ENCODE results near the gene OR1D2. TPM values are rescaled to one million over a fixed set of nuclear protein-coding genes. Genes with fewer than 3 reads are reported as not detected.

The OR1D2 gene
- polyA plus RNA-seq, 1 donor (not counting 4 experiments of a cell fraction or from before 2014, with no cell fraction given) = not detected

DNA sequence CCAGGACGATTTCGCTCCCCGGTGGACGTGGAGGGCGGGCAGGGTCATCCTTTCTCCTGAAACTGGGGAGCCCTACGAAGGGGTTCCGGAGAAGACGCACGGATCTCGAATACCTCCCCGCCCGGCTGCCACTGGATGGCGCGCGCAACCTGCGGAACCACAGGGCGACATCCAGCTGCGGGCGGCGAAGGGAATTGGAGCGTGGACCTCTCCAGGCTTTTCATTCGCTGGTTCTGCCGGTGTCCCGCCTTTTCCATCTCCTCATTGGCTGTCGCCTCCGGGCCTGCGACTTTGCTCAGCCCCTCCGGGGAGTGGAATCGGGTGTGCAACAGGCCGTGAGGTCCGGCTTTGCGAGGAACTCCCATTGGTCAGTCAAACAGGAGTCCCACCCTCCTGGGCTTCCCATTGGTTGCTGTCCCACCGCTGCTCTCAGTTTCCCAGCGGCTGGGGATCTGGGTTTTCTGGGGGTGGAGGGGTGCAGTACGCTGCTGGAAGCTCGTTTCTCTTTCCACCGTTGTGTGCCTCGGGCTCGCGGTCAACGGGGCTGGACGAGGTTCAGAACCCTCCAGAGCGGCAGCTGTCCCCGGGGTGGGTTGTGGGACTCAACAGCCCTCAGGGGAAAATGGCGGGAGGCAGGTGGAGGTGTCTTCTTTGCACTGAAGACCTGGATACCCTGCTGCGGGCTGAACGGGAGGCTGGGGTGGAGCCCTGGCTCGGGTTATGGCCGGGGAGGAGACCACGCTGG, 55.3 kb downstream of the OR1D2 start:
- FAIRE-seq (peak; percentile 56), DNase-seq (ENCODE audit: low read depth, low spot score) (peak; percentile 92)
- Histone ChIP-seq H3K9me1 (ENCODE audit: control insufficient read depth, extremely low read depth, insufficient read depth, low read length) (no peaks in the 10 kb centered on the region), H3K4me1 (ENCODE audit: control insufficient read depth, extremely low read depth, insufficient read depth, low read length) (peaks cover 12% of the 10 kb centered on the region), H3K4me2 (ENCODE audit: control insufficient read depth, extremely low read depth, insufficient read depth, low read depth, low read length) (peak overlapping the region; percentile 96), H3K9me3 (ENCODE audit: control insufficient read depth, low read depth, low read length) (peaks cover 3% of the 10 kb centered on the region), H3K36me3 (ENCODE audit: control insufficient read depth in 2 of 2, extremely low read depth in 1 of 2, insufficient read depth in 2 of 2, low read length in 2 of 2) (no peaks in the 10 kb centered on the region), H2AFZ (ENCODE audit: control insufficient read depth, low read length) (peak overlapping the region; percentile 100), H3K27ac (ENCODE audit: control insufficient read depth, insufficient read depth, low read length) (peak overlapping the region; percentile 68), H3K27me3 (ENCODE audit: control insufficient read depth, extremely low read depth, insufficient read depth, low read length) (no peaks in the 10 kb centered on the region), H3K9ac (ENCODE audit: control insufficient read depth, extremely low read depth, insufficient read depth, low read length) (peak overlapping the region; percentile 72), H4K20me1 (ENCODE audit: control insufficient read depth, extremely low read depth, insufficient read depth, low read length) (no peaks in the 10 kb centered on the region), H3K4me3 (ENCODE audit: control insufficient read depth in 2 of 3, extremely low read depth in 1 of 3, insufficient read depth in 2 of 3, low read depth in 1 of 3, low read length in 3 of 3) (peak overlapping the region; percentile 70 to 95 (median 92)), H3K79me2 (ENCODE audit: control insufficient read depth, insufficient read depth, low read length) (no peaks in the 10 kb centered on the region)
- TF ChIP-seq, protein P1, sequence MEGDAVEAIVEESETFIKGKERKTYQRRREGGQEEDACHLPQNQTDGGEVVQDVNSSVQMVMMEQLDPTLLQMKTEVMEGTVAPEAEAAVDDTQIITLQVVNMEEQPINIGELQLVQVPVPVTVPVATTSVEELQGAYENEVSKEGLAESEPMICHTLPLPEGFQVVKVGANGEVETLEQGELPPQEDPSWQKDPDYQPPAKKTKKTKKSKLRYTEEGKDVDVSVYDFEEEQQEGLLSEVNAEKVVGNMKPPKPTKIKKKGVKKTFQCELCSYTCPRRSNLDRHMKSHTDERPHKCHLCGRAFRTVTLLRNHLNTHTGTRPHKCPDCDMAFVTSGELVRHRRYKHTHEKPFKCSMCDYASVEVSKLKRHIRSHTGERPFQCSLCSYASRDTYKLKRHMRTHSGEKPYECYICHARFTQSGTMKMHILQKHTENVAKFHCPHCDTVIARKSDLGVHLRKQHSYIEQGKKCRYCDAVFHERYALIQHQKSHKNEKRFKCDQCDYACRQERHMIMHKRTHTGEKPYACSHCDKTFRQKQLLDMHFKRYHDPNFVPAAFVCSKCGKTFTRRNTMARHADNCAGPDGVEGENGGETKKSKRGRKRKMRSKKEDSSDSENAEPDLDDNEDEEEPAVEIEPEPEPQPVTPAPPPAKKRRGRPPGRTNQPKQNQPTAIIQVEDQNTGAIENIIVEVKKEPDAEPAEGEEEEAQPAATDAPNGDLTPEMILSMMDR (optimal IDR thresholded peaks at IDR 0.05 in 1 of 3, IDR thresholded peaks at IDR 0.05 in 1 of 3, conservative IDR thresholded peaks at IDR 0.05 in 1 of 3; ENCODE audit: extremely low read depth in 1 of 3, insufficient read depth in 2 of 3, low read length in 3 of 3) = peak; percentile 73 to 93 (median 87)
- TF ChIP-seq EZH2 (IDR thresholded peaks at IDR 0.05; ENCODE audit: low read length) = no peak
- dilution Hi-C loops (cut with MboI; ENCODE audit: extremely low pct_ligation_motif_present, low sequenced_read_pairs) = no loop called here

DNA sequence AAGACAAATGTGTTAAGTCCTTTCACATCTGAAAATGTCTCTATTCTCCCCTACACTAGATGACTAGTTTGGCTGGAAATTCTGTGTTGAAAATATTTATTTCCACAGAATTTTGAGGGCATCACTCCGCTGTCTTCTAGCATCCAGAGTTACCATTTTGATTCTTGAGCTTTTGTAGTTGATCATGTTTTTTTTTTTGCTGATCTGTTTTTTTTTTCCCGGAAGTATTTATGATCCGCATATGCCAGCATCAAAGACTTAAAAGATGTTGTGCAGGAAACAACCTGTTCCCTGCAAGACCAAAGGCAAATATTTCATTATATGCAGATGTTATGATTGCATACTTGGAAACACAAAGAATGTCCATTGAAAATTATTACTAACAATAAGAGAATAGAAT, 57.5 kb downstream of the OR1D2 start:
- dilution Hi-C loops (cut with MboI; ENCODE audit: extremely low pct_ligation_motif_present, low sequenced_read_pairs) = no loop called here
- Histone ChIP-seq H2AFZ (ENCODE audit: control insufficient read depth, low read length) (no peak overlapping the region), H3K79me2 (ENCODE audit: control insufficient read depth, insufficient read depth, low read length) (no peaks in the 10 kb centered on the region), H3K9me3 (ENCODE audit: control insufficient read depth, low read depth, low read length) (peaks cover 5% of the 10 kb centered on the region), H3K4me2 (ENCODE audit: control insufficient read depth, extremely low read depth, insufficient read depth, low read depth, low read length) (no peak overlapping the region), H3K4me1 (ENCODE audit: control insufficient read depth, extremely low read depth, insufficient read depth, low read length) (peaks cover 12% of the 10 kb centered on the region), H3K4me3 (ENCODE audit: control insufficient read depth in 2 of 3, extremely low read depth in 1 of 3, insufficient read depth in 2 of 3, low read depth in 1 of 3, low read length in 3 of 3) (no peak overlapping the region), H3K9ac (ENCODE audit: control insufficient read depth, extremely low read depth, insufficient read depth, low read length) (no peak overlapping the region), H3K36me3 (ENCODE audit: control insufficient read depth in 2 of 2, extremely low read depth in 1 of 2, insufficient read depth in 2 of 2, low read length in 2 of 2) (no peaks in the 10 kb centered on the region), H4K20me1 (ENCODE audit: control insufficient read depth, extremely low read depth, insufficient read depth, low read length) (no peaks in the 10 kb centered on the region), H3K9me1 (ENCODE audit: control insufficient read depth, extremely low read depth, insufficient read depth, low read length) (no peaks in the 10 kb centered on the region), H3K27ac (ENCODE audit: control insufficient read depth, insufficient read depth, low read length) (no peak overlapping the region), H3K27me3 (ENCODE audit: control insufficient read depth, extremely low read depth, insufficient read depth, low read length) (no peaks in the 10 kb centered on the region)
- DNase-seq (ENCODE audit: low read depth, low spot score) = no peak
- no peak for TF ChIP-seq EZH2 (IDR thresholded peaks at IDR 0.05; ENCODE audit: low read length)
- TF ChIP-seq, protein P1 (optimal IDR thresholded peaks at IDR 0.05 in 1 of 3, IDR thresholded peaks at IDR 0.05 in 1 of 3, conservative IDR thresholded peaks at IDR 0.05 in 1 of 3; ENCODE audit: extremely low read depth in 1 of 3, insufficient read depth in 2 of 3, low read length in 3 of 3) = no peak
- FAIRE-seq = no peak

Data from keratinocyte (primary cell).